ENCODE data around the gene CCNJ.

The CCNJ gene

DNA sequence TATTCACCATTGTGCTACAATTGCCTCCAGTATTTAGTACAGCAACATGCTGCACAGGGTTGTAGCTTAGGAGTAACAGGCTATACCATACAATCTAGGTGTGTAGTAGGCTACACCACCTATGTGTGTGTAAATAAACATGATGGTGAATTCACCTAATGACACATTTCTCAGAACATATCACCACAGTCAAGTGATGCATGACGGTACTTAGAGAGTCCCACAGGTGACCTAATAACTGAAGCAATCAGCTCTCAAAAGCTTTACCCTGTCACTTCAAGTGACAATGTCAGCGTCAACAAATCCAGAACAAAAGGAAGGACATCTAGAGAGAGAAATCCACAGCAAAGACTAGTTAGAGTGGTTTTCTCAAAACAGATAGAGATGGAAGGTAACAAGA is 38.8 kb downstream of the CCNJ start:
- no peak for TF ChIP-seq BCL11B (tag by site-specific recombination; IDR thresholded peaks at IDR 0.05; ENCODE audit: low read depth)
- no peak for TF ChIP-seq ZNF473 (tag by site-specific recombination; IDR thresholded peaks at IDR 0.05)
- TF ChIP-seq ZNF558 (tag by site-specific recombination; IDR thresholded peaks at IDR 0.05) = no peak
- no peak for TF ChIP-seq ZBTB1 (tag by site-specific recombination; IDR thresholded peaks at IDR 0.05)
- TF ChIP-seq, protein P1, sequence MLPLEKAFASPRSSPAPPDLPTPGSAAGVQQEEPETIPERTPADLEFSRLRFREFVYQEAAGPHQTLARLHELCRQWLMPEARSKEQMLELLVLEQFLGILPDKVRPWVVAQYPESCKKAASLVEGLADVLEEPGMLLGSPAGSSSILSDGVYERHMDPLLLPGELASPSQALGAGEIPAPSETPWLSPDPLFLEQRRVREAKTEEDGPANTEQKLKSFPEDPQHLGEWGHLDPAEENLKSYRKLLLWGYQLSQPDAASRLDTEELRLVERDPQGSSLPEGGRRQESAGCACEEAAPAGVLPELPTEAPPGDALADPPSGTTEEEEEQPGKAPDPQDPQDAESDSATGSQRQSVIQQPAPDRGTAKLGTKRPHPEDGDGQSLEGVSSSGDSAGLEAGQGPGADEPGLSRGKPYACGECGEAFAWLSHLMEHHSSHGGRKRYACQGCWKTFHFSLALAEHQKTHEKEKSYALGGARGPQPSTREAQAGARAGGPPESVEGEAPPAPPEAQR (tag by site-specific recombination; IDR thresholded peaks at IDR 0.05) = no peak
- no peak for TF ChIP-seq GFI1B (tag by site-specific recombination; IDR thresholded peaks at IDR 0.05)
- TF ChIP-seq GLI4 (tag by site-specific recombination; IDR thresholded peaks at IDR 0.05) = no peak
- no peak for TF ChIP-seq ZBTB20 (tag by site-specific recombination; IDR thresholded peaks at IDR 0.05)
- no peak for TF ChIP-seq SCRT2 (tag by site-specific recombination; IDR thresholded peaks at IDR 0.05)
- no peak for TF ChIP-seq ZNF529 (tag by site-specific recombination; IDR thresholded peaks at IDR 0.05; ENCODE audit: insufficient replicate concordance)
- no peak for TF ChIP-seq ZNF777 (tag by site-specific recombination; IDR thresholded peaks at IDR 0.05; ENCODE audit: borderline replicate concordance)
- no peak for TF ChIP-seq ZSCAN30 (tag by site-specific recombination; IDR thresholded peaks at IDR 0.05)
- no peak for TF ChIP-seq ZNF654 (tag by site-specific recombination; IDR thresholded peaks at IDR 0.05; ENCODE audit: low read depth)
- TF ChIP-seq ZNF560 (tag by site-specific recombination; IDR thresholded peaks at IDR 0.05; ENCODE audit: borderline replicate concordance) = no peak
- TF ChIP-seq, protein P2, sequence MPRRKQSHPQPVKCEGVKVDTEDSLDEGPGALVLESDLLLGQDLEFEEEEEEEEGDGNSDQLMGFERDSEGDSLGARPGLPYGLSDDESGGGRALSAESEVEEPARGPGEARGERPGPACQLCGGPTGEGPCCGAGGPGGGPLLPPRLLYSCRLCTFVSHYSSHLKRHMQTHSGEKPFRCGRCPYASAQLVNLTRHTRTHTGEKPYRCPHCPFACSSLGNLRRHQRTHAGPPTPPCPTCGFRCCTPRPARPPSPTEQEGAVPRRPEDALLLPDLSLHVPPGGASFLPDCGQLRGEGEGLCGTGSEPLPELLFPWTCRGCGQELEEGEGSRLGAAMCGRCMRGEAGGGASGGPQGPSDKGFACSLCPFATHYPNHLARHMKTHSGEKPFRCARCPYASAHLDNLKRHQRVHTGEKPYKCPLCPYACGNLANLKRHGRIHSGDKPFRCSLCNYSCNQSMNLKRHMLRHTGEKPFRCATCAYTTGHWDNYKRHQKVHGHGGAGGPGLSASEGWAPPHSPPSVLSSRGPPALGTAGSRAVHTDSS (tag by site-specific recombination; IDR thresholded peaks at IDR 0.05) = no peak
- TF ChIP-seq GLIS2 (tag by site-specific recombination; IDR thresholded peaks at IDR 0.05) = no peak
- TF ChIP-seq, protein P3, sequence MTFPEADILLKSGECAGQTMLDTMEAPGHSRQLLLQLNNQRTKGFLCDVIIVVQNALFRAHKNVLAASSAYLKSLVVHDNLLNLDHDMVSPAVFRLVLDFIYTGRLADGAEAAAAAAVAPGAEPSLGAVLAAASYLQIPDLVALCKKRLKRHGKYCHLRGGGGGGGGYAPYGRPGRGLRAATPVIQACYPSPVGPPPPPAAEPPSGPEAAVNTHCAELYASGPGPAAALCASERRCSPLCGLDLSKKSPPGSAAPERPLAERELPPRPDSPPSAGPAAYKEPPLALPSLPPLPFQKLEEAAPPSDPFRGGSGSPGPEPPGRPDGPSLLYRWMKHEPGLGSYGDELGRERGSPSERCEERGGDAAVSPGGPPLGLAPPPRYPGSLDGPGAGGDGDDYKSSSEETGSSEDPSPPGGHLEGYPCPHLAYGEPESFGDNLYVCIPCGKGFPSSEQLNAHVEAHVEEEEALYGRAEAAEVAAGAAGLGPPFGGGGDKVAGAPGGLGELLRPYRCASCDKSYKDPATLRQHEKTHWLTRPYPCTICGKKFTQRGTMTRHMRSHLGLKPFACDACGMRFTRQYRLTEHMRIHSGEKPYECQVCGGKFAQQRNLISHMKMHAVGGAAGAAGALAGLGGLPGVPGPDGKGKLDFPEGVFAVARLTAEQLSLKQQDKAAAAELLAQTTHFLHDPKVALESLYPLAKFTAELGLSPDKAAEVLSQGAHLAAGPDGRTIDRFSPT (tag by site-specific recombination; IDR thresholded peaks at IDR 0.05) = no peak
- TF ChIP-seq ZNF23 (tag by site-specific recombination; IDR thresholded peaks at IDR 0.05; ENCODE audit: borderline replicate concordance) = no peak
- TF ChIP-seq ZNF391 (tag by site-specific recombination; IDR thresholded peaks at IDR 0.05; ENCODE audit: borderline replicate concordance, low read depth) = no peak
- CTCF ChIA-PET = interaction anchor here (0.6 to 1.4 kb wide), 2 partner anchors 35 to 252 kb away, joined by 4 to 5 read pairs; no protein-coding TSS in a partner anchor
- H3K4me1 ChIP-seq (ENCODE audit: control insufficient read depth, insufficient read depth, low read length) = no peaks in the 10 kb centered on the region
- H3K27ac ChIP-seq (ENCODE audit: extremely low read depth, low read depth, low read length) = no peak overlapping the region
- POLR2A ChIA-PET = no interaction called here
- H3K9me3 ChIP-seq (ENCODE audit: control insufficient read depth, insufficient read depth, low read depth, low read length) = no peaks in the 10 kb centered on the region
- H3K4me3 ChIP-seq (ENCODE audit: low read depth, low read length) = no peak overlapping the region
- H3K36me3 ChIP-seq (ENCODE audit: control insufficient read depth in 2 of 2, insufficient read depth in 1 of 2, low read length in 2 of 2) = peaks cover 0 to 12% of the 10 kb centered on the region in 2 experiments; a peak in 2 of 3 replicates

DNA sequence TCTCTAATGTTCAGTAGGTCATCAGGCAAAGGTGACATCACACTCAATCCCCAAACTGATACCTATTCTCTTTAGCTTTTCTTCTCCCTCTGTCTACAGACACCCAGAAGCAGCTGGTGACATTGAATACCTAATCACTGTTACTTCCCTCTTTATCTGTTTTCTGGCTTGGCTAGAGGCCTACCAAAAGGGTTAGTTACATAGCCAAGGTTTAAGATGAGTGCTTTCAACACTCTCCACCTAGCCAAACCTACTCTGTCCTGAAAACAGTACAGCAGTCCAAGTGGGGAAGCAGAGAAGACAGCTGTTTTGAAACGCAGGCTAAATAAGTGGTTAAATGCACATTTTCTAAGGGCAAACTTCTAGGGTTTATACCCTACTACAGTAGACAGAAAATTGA is 39.4 kb downstream of the CCNJ start:
- ChIA-PET POLR2A (no interaction called here), CTCF (interaction anchor here (1.4 kb wide), 1 partner anchor 36 kb away, joined by 5 read pairs; no protein-coding TSS in a partner anchor)
- Histone ChIP-seq H3K36me3 (ENCODE audit: control insufficient read depth in 2 of 2, insufficient read depth in 1 of 2, low read length in 2 of 2) (peaks cover 0 to 17% of the 10 kb centered on the region in 2 experiments; a peak in 2 of 3 replicates), H3K4me3 (ENCODE audit: low read depth, low read length) (no peak overlapping the region), H3K27ac (ENCODE audit: extremely low read depth, low read depth, low read length) (no peak overlapping the region), H3K9me3 (ENCODE audit: control insufficient read depth, insufficient read depth, low read depth, low read length) (no peaks in the 10 kb centered on the region), H3K4me1 (ENCODE audit: control insufficient read depth, insufficient read depth, low read length) (no peaks in the 10 kb centered on the region)
- TF ChIP-seq, protein P4, sequence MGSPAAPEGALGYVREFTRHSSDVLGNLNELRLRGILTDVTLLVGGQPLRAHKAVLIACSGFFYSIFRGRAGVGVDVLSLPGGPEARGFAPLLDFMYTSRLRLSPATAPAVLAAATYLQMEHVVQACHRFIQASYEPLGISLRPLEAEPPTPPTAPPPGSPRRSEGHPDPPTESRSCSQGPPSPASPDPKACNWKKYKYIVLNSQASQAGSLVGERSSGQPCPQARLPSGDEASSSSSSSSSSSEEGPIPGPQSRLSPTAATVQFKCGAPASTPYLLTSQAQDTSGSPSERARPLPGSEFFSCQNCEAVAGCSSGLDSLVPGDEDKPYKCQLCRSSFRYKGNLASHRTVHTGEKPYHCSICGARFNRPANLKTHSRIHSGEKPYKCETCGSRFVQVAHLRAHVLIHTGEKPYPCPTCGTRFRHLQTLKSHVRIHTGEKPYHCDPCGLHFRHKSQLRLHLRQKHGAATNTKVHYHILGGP (tag by site-specific recombination; IDR thresholded peaks at IDR 0.05) = no peak
- TF ChIP-seq ZNF560 (tag by site-specific recombination; IDR thresholded peaks at IDR 0.05; ENCODE audit: borderline replicate concordance) (no peak), FEZF1 (tag by site-specific recombination; IDR thresholded peaks at IDR 0.05) (no peak), ZEB2 (tag by site-specific recombination; IDR thresholded peaks at IDR 0.05) (no peak), KLF8 (tag by site-specific recombination; IDR thresholded peaks at IDR 0.05) (no peak), YY2 (tag by site-specific recombination; IDR thresholded peaks at IDR 0.05) (no peak)
- TF ChIP-seq, protein P5, sequence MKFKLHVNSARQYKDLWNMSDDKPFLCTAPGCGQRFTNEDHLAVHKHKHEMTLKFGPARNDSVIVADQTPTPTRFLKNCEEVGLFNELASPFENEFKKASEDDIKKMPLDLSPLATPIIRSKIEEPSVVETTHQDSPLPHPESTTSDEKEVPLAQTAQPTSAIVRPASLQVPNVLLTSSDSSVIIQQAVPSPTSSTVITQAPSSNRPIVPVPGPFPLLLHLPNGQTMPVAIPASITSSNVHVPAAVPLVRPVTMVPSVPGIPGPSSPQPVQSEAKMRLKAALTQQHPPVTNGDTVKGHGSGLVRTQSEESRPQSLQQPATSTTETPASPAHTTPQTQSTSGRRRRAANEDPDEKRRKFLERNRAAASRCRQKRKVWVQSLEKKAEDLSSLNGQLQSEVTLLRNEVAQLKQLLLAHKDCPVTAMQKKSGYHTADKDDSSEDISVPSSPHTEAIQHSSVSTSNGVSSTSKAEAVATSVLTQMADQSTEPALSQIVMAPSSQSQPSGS (tag by site-specific recombination; IDR thresholded peaks at IDR 0.05; ENCODE audit: low read depth) = 0 out of 2 replicates have a peak, but pooled peaks have one; percentile 18
- TF ChIP-seq, protein P6, sequence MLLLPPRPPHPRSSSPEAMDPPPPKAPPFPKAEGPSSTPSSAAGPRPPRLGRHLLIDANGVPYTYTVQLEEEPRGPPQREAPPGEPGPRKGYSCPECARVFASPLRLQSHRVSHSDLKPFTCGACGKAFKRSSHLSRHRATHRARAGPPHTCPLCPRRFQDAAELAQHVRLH (tag by site-specific recombination; IDR thresholded peaks at IDR 0.05) = no peak
